ENCODE data around the gene TMEM72. TPM values are rescaled to one million over a fixed set of nuclear protein-coding genes. Genes with fewer than 3 reads are reported as not detected.

The TMEM72 gene
- total and polyA plus RNA-seq, 2 of the 13 experiments (the other 11 are each of a cell fraction or from before 2014, with no cell fraction given), result 0.04 TPM; not detected in 1

DNA sequence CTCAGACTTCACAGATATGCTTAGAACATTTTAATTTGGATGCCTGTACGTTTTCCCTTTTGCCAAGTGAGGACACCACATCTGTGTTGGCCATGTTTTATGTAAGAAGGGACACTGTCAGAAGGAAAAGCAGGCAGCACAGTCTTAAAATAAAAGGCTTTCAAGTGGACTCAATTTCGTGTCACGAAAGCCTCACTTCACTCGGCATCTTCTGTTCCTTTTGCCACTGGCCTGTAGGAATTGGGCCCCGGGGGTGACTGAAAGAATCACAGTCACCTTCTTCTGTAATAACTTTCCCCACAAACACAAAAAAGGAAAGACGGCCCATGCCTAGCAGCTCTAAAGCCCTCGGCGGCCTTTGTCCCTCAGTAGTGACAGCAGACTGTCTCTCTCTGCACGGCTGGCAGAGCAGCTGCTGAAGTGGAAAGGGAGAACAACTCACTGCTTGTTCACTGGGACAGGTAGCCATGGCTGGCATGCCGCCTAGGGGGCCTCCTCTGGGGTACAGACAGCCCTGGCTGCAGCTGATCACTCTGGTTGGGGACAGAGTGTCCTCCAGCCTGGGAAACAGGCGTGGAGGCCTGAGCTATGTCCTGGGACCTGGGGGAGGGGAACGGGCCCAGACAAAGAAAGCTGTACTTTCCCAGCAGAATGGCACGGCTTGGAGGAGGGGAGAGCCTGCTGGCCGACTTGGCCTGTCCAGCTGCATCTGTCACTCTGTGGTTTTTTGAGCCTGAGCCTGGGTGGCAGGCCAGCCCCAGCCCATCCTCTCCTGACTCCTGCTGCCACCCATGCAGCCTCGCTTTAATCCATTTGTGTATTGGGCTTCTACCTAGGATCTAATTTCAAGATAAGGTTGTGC is 52.9 kb downstream of the TMEM72 start (continued):
- TF ChIP-seq DMTF1 (CRISPR knock-in tag; IDR thresholded peaks at IDR 0.05) (no peak), NPAS2 (CRISPR knock-in tag; IDR thresholded peaks at IDR 0.05; ENCODE audit: borderline replicate concordance) (no peak), ZNF335 (CRISPR knock-in tag; IDR thresholded peaks at IDR 0.05) (peak; percentile 54; the same call in 1 of the 2 replicates), ZNF7 (CRISPR knock-in tag; IDR thresholded peaks at IDR 0.05) (no peak), TOE1 (CRISPR knock-in tag; IDR thresholded peaks at IDR 0.05) (no peak), MIER3 (CRISPR knock-in tag; IDR thresholded peaks at IDR 0.05; ENCODE audit: borderline replicate concordance) (no peak; the same call in 1 of the 2 replicates), ZNF572 (CRISPR knock-in tag; IDR thresholded peaks at IDR 0.05) (no peak), GLI4 (CRISPR knock-in tag; IDR thresholded peaks at IDR 0.05; ENCODE audit: borderline replicate concordance) (no peak), FOXO1 (CRISPR knock-in tag; IDR thresholded peaks at IDR 0.05) (peak; percentile 68; the same call in 1 of the 2 replicates), MEIS2 (CRISPR knock-in tag; IDR thresholded peaks at IDR 0.05) (peak; percentile 55), SMAD1 (CRISPR knock-in tag; IDR thresholded peaks at IDR 0.05; ENCODE audit: borderline replicate concordance, low read depth) (no peak), ZNF10 (CRISPR knock-in tag; IDR thresholded peaks at IDR 0.05; ENCODE audit: borderline replicate concordance, low read depth) (no peak), EEA1 (CRISPR knock-in tag; IDR thresholded peaks at IDR 0.05; ENCODE audit: borderline replicate concordance) (no peak), ZNF580 (CRISPR knock-in tag; IDR thresholded peaks at IDR 0.05; ENCODE audit: borderline replicate concordance, low read depth) (0 out of 2 replicates have a peak, but pooled peaks have one; percentile 21), KDM2A (CRISPR knock-in tag; IDR thresholded peaks at IDR 0.05; ENCODE audit: borderline replicate concordance, low read depth) (peak; percentile 63; the same call in 1 of the 2 replicates), ZNF766 (CRISPR knock-in tag; IDR thresholded peaks at IDR 0.05; ENCODE audit: borderline replicate concordance) (0 out of 2 replicates have a peak, but pooled peaks have one; percentile 49), KAT8 (CRISPR knock-in tag; IDR thresholded peaks at IDR 0.05) (no peak)
- TF ChIP-seq, protein P1, sequence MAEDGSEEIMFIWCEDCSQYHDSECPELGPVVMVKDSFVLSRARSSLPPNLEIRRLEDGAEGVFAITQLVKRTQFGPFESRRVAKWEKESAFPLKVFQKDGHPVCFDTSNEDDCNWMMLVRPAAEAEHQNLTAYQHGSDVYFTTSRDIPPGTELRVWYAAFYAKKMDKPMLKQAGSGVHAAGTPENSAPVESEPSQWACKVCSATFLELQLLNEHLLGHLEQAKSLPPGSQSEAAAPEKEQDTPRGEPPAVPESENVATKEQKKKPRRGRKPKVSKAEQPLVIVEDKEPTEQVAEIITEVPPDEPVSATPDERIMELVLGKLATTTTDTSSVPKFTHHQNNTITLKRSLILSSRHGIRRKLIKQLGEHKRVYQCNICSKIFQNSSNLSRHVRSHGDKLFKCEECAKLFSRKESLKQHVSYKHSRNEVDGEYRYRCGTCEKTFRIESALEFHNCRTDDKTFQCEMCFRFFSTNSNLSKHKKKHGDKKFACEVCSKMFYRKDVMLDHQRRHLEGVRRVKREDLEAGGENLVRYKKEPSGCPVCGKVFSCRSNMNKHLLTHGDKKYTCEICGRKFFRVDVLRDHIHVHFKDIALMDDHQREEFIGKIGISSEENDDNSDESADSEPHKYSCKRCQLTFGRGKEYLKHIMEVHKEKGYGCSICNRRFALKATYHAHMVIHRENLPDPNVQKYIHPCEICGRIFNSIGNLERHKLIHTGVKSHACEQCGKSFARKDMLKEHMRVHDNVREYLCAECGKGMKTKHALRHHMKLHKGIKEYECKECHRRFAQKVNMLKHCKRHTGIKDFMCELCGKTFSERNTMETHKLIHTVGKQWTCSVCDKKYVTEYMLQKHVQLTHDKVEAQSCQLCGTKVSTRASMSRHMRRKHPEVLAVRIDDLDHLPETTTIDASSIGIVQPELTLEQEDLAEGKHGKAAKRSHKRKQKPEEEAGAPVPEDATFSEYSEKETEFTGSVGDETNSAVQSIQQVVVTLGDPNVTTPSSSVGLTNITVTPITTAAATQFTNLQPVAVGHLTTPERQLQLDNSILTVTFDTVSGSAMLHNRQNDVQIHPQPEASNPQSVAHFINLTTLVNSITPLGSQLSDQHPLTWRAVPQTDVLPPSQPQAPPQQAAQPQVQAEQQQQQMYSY (CRISPR knock-in tag; IDR thresholded peaks at IDR 0.05), result no peak
- TF ChIP-seq, protein P2, sequence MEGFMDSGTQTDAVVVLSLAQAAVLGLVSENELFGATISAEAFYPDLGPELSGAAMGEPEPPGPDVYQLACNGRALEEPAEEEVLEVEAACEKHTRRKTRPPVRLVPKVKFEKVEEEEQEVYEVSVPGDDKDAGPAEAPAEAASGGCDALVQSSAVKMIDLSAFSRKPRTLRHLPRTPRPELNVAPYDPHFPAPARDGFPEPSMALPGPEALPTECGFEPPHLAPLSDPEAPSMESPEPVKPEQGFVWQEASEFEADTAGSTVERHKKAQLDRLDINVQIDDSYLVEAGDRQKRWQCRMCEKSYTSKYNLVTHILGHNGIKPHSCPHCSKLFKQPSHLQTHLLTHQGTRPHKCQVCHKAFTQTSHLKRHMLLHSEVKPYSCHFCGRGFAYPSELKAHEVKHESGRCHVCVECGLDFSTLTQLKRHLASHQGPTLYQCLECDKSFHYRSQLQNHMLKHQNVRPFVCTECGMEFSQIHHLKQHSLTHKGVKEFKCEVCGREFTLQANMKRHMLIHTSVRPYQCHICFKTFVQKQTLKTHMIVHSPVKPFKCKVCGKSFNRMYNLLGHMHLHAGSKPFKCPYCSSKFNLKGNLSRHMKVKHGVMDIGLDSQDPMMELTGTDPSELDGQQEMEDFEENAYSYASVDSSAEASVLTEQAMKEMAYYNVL (CRISPR knock-in tag; IDR thresholded peaks at IDR 0.05; ENCODE audit: borderline replicate concordance), result peak; percentile 59; the same call in 1 of the 2 replicates
